Keratinocyte (primary cell): ENCODE data around the gene PNLDC1.

Experiments used
- CTCF ChIP-seq, 3 experiments: IDR thresholded peaks in 1 of 3; conservative IDR thresholded peaks in 1 of 3; optimal IDR thresholded peaks in 1 of 3; 2 replicates in 2 of 3; 3 replicates in 1 of 3; pipeline versions ENCODE3 to v1.5.1; 2011; ENCODE audit warnings: low read length in 3 of 3, mild to moderate bottlenecking in 3 of 3, moderate library complexity in 2 of 3, control low read depth in 1 of 3, inconsistent platforms in 1 of 3; ENCODE audit not compliant: insufficient read depth in 2 of 3; ENCODE audit errors: extremely low read depth in 1 of 3
- EZH2 ChIP-seq: IDR thresholded peaks from one replicate; pipeline ENCODE4 v1.6.1; 2012; ENCODE audit warnings: inconsistent platforms, mild to moderate bottlenecking, low read length, moderate library complexity

- TF ChIP-seq CTCF (optimal IDR thresholded peaks at IDR 0.05 in 1 of 3, IDR thresholded peaks at IDR 0.05 in 1 of 3, conservative IDR thresholded peaks at IDR 0.05 in 1 of 3; ENCODE audit: extremely low read depth in 1 of 3, insufficient read depth in 2 of 3, low read length in 3 of 3), result no peak
- TF ChIP-seq EZH2, result no peak
Observed at GRCh38 chr6:159819932-159820640, 20.0 kb downstream of the PNLDC1 start.
